Brain microvascular endothelial cell (primary cell): ENCODE data around the gene XXYLT1.

ENCODE experiments used
- DNase-seq: peaks from one replicate; pipeline ENCODE4 v3.0.0-alpha.2; 2020
- H3K27ac ChIP-seq: fragments of 250-450 bp; sonication (Bioruptor Pico); 2 replicates; pipeline ENCODE4 v1.5.1; 2020; ENCODE audit warnings: mild to moderate bottlenecking, moderate library complexity
- H3K27me3 ChIP-seq: fragments of 250-450 bp; sonication (Bioruptor Pico); replicated peaks from 2 replicates; pipeline ENCODE4 v1.5.1; 2020; ENCODE audit warnings: mild to moderate bottlenecking
- H3K36me3 ChIP-seq: fragments of 250-450 bp; sonication (Bioruptor Pico); replicated peaks from 2 replicates; pipeline ENCODE4 v1.5.1; 2020; ENCODE audit warnings: mild to moderate bottlenecking
- H3K4me3 ChIP-seq: 2 replicates; pipeline ENCODE4 v1.5.1; 2011; ENCODE audit warnings: low read depth, mild to moderate bottlenecking, control low read depth, low read length, moderate library complexity
- in situ Hi-C: cut with HindIII; loops from 2 replicates; pipeline ENCODE4 v1.10.0; 2017; ENCODE audit warnings: low sequenced_read_pairs, low pct_ligation_motif_present
- TF ChIP-seq, protein P1 (sequence below): IDR thresholded peaks from 2 replicates; pipeline ENCODE4 v1.5.1; 2011; ENCODE audit warnings: low read depth, mild to moderate bottlenecking, moderate library complexity, low read length, control low read depth, inconsistent platforms; ENCODE audit errors: missing control alignments

Gene XXYLT1

DNA sequence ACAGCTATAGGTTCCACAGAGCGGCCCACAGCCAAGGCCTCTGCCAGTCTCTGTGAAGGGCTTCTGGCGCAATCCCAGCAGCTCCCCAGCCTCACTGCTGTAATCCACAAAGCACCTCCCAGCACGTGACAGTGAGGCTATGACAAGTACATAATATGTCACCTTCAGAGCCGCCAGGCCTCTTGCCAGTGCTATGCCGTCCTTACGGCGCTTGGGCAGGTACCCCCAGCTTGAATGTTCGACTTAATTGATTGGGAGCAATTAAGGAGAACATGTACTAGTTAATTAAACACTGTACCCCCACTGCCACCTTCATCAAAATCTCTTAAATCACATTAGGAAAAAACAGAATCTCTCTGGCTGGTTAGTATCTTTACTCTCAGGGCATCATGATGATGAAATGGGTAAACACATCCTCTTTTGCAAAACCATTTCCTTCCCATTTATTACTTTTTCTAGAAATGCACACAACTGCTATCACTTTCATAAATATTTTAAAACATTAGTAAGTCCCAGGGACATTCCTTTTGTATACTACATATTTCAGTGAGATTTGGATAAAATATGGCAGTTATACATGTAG is 169.9 kb downstream of the XXYLT1 start:
- Histone ChIP-seq H3K36me3 (no peaks in the 10 kb centered on the region), H3K27me3 (no peaks in the 10 kb centered on the region), H3K27ac (no peak overlapping the region), H3K4me3 (no peak overlapping the region)
- DNase-seq, result no peak
- TF ChIP-seq, protein P1, sequence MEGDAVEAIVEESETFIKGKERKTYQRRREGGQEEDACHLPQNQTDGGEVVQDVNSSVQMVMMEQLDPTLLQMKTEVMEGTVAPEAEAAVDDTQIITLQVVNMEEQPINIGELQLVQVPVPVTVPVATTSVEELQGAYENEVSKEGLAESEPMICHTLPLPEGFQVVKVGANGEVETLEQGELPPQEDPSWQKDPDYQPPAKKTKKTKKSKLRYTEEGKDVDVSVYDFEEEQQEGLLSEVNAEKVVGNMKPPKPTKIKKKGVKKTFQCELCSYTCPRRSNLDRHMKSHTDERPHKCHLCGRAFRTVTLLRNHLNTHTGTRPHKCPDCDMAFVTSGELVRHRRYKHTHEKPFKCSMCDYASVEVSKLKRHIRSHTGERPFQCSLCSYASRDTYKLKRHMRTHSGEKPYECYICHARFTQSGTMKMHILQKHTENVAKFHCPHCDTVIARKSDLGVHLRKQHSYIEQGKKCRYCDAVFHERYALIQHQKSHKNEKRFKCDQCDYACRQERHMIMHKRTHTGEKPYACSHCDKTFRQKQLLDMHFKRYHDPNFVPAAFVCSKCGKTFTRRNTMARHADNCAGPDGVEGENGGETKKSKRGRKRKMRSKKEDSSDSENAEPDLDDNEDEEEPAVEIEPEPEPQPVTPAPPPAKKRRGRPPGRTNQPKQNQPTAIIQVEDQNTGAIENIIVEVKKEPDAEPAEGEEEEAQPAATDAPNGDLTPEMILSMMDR, result no peak
- in situ Hi-C loops, result loop anchor here (25.0 kb wide), 1 partner anchor 439 kb away; the partner anchor contains the start of gene LSG1

DNA sequence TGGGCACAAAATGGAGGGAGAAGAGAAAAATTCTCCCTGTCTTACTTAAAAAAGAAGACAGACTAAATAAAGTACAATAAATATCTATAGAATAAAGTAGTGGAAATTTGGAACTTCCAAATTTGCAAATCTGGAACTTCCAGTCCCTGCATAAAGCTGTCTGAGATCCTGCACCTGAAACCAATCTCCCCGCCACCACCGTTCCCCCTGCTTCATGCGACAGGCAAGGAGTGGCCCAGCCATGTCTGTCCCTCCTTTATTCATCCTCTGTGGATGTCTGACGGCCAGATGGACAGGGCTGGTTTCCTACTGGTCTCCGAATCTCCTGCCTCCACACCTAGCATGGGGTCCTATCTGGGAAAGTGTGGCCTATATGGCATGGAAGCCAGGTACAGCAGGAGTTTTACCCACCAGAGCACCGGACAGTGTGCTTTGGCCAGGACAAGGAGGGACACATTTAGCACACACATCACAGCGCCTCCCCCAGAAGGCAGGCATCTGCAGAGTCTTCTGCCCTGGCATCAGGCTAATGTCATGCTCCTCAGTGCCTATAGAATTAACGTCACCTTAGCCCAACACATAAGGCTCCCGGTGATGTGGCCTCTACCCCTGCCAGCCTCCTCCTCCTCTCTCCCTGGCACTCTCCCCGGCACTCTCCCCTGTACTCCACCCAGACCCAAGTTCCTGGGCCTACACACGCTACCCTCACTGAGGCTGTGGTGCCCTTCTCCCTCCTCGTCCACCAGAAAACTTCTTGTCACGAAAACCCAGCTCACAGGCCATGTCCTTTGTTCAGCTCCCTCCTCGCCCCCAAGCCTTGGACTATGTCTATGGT is 170.8 kb downstream of the XXYLT1 start:
- in situ Hi-C loops, result loop anchor here (25.0 kb wide), 1 partner anchor 438 kb away; the partner anchor contains the start of gene LSG1
- TF ChIP-seq, protein P1, result no peak
- Histone ChIP-seq H3K27ac (no peak overlapping the region), H3K4me3 (no peak overlapping the region), H3K36me3 (no peaks in the 10 kb centered on the region), H3K27me3 (no peaks in the 10 kb centered on the region)
- DNase-seq, result no peak

DNA sequence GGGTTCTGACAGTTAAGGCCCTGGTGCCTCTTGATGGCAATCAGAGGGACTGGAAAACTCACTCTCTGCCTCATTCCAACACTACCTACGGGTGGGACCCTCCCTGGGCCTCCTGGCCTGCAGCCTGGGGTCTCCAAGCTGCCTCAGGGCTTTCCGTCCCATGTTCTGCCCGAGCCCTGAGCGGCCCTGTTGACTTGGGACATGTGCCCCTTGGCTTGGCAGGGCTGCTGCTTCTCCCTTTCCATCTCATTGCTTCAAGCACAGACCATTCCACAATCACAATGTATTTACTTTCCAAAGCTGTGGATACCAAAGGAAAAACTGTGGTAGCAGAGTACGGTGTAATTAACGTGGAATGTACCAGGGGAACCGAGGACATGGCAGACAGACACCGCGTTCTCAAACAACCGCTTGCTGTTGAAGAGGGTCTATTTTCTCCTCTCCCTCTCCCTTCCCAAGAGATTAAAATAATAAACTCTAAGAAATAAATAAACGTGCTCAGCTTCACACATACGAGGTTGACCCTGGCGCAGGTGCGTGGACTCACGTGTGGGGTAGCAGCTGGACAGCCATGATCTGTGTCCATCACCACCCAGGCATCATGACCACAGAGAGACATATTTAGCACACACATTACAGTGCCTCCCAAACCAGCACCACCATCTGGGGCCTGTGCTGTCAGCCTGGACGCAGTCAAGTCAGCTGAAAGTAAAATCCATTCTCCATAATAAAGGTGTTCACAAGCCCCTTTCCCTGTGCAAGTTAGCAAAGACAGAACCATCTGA is 172.0 kb downstream of the XXYLT1 start:
- in situ Hi-C loops, result no loop called here
- Histone ChIP-seq H3K36me3 (no peaks in the 10 kb centered on the region), H3K4me3 (no peak overlapping the region), H3K27me3 (no peaks in the 10 kb centered on the region), H3K27ac (no peak overlapping the region)
- DNase-seq, result no peak
- TF ChIP-seq, protein P1, result no peak

DNA sequence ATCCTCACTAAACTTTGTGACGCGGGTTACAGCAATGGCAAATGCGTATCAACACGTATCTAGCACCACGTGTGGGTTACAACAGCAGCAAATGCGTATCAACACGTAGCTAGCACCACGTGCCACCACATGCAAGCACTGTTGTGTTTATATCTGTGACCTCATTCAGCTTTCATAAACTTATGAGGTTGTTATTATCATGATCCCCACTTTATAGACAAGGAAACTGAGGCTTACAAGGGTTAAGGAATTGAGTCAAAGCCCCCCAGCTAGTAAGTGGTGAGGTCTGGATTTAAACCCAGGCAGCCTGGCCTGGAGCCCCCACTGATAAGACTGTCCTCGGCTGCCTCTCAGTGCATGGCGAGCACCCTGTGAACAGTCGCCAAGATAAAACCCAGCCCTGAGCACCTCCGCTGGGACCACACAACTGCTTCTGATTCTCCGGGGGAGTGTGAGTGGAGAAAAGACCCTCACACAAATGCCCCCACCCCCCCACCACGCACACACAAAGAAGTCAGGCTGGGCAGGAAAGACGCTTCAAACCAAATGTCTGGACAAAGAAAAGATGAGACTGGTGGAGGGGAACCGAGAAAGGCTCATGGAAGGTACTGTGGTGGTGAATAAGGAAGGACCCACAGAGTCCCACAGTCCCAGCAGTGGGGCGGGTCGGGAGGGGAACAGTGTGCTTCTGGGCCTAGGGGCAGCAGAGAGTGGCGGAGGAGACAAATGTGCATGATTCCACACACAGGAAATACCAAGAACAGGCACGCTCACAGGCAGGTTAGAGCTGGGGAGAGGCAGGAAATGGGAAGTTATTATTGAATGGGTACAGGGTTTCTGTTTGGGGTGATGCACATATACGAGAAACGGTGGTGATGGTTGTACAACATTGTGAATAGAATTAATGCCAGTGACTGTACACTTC is 173.4 kb downstream of the XXYLT1 start:
- Histone ChIP-seq H3K36me3 (no peaks in the 10 kb centered on the region), H3K27me3 (no peaks in the 10 kb centered on the region), H3K4me3 (no peak overlapping the region), H3K27ac (no peak overlapping the region)
- no peak for DNase-seq
- in situ Hi-C loops, result no loop called here
- TF ChIP-seq, protein P1, result no peak
